GM13976 (cell line): ENCODE measurements around the gene CCDC85A.

Source experiments
- DNase-seq: peaks from one replicate; pipeline ENCODE4 v3.0.0; 2012; ENCODE audit warnings: low spot score
- CTCF ChIP-seq: IDR thresholded peaks from 2 replicates; pipeline ENCODE4 v1.5.1; 2012; ENCODE audit warnings: borderline replicate concordance, mild to moderate bottlenecking; ENCODE audit not compliant: insufficient read depth; ENCODE audit errors: extremely low read depth, missing control alignments, control extremely low read depth
- in situ Hi-C: fragments of 300-500 bp; cut with MboI; formaldehyde crosslinking; loops from one replicate; pipeline ENCODE4 v1.12.0; 2022; ENCODE audit warnings: low sequenced_read_pairs, mixed read lengths, inconsistent platforms; ENCODE audit not compliant: unreplicated experiment

CCDC85A gene

GRCh38 chr2:56179931-56180330, 3.9 kb upstream of the CCDC85A start:
- TF ChIP-seq CTCF = no peak
- in situ Hi-C loops = loop anchor here (10.0 to 25.0 kb wide), 2 partner anchors 565 to 1332 kb away; no protein-coding TSS in a partner anchor
- no peak for DNase-seq

GRCh38 chr2:56182420-56182819, 1.4 kb upstream of the CCDC85A start:
- no peak for TF ChIP-seq CTCF
- in situ Hi-C loops = loop anchor here (10.0 to 25.0 kb wide), 2 partner anchors 562 to 1330 kb away; no protein-coding TSS in a partner anchor
- DNase-seq = no peak

GRCh38 chr2:56184500-56185011, 766 bp downstream of the CCDC85A start:
- in situ Hi-C loops = loop anchor here (10.0 to 25.0 kb wide), 2 partner anchors 560 to 1328 kb away; no protein-coding TSS in a partner anchor
- TF ChIP-seq CTCF = no peak
- peak; percentile 37 for DNase-seq

- peak; percentile 24 for DNase-seq
- in situ Hi-C loops = loop anchor here (10.0 to 25.0 kb wide), 2 partner anchors 560 to 1327 kb away; no protein-coding TSS in a partner anchor
- no peak for TF ChIP-seq CTCF
Observed at GRCh38 chr2:56185101-56185581, 1.4 kb downstream of the CCDC85A start.

- in situ Hi-C loops = loop anchor here (10.0 to 25.0 kb wide), 2 partner anchors 559 to 1327 kb away; no protein-coding TSS in a partner anchor
- DNase-seq = no peak
- no peak for TF ChIP-seq CTCF
Observed at GRCh38 chr2:56185582-56186046, 1.8 kb downstream of the CCDC85A start.

GRCh38 chr2:56191617-56192016, 7.8 kb downstream of the CCDC85A start:
- in situ Hi-C loops = loop anchor here (25.0 kb wide), 1 partner anchor 1321 kb away; no protein-coding TSS in a partner anchor
- DNase-seq = no peak
- peak; percentile 28 for TF ChIP-seq CTCF
